Loucy (cell line): ENCODE results near the gene HERC2.
"Not testable (repeated sequence)": the region's sequence is repeated elsewhere in the genome, so short reads cannot be mapped to it uniquely, and the experiment has no call there.

Experiments used
- CTCF ChIP-seq: fragments of 200-600 bp; sonication (generic); conservative IDR thresholded peaks from 2 replicates; pipeline ENCODE4 v1.5.1; 2014; ENCODE audit warnings: mild to moderate bottlenecking, antibody characterized with exemption, low read length
- EZH2phosphoT487 ChIP-seq: fragments of 200-600 bp; IDR thresholded peaks from 2 replicates; pipeline ENCODE4 v1.6.1; 2018; ENCODE audit warnings: antibody characterized with exemption, mild to moderate bottlenecking, moderate library complexity, borderline replicate concordance

DNA sequence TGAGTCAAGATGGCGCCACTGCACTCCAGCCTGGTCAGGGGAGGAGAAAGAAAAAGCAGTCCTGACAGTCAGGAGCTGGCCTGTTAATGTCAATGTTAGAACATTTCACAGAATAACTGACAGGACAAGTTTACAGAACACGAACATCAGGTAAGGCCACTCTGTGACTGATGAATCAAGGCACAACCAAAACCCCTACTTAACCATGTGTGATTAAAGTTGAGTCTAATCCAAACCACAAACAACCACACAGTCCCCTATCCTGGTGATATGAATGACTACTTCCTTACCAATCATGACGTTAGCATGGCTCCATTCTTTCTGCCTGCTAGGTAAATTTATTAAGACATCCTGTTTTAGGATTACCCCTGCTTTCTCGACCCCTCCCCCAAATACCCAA lies 124.3 kb downstream of the HERC2 start:
- not testable (repeated sequence) for TF ChIP-seq CTCF, EZH2phosphoT487
